TTC549 (cell line): ENCODE results near the gene HSF4.

ENCODE experiments used
- FAIRE-seq: peaks from 2 replicates; lab custom pipeline; 2012; peaks lifted over from hg19 to GRCh38; lab: Jason Lieb, UNC

Gene HSF4

GRCh38 chr16:67201411-67202345, 37.1 kb downstream of the HSF4 start:
- no peak for FAIRE-seq

GRCh38 chr16:67202426-67202825, 37.9 kb downstream of the HSF4 start:
- FAIRE-seq, result no peak

- FAIRE-seq, result no peak
These were observed 38.5 kb downstream of the HSF4 start for GRCh38 chr16:67202956-67203493.

- no peak for FAIRE-seq
These were observed 39.5 kb downstream of the HSF4 start for GRCh38 chr16:67204076-67204475.

- FAIRE-seq, result no peak
These were observed 41.7 kb downstream of the HSF4 start for GRCh38 chr16:67206129-67206837.

- no peak for FAIRE-seq
These were observed 42.3 kb downstream of the HSF4 start for GRCh38 chr16:67206838-67207248.

- FAIRE-seq, result no peak
These were observed 42.9 kb downstream of the HSF4 start for GRCh38 chr16:67207249-67208091.

- no peak for FAIRE-seq
These were observed 43.8 kb downstream of the HSF4 start for GRCh38 chr16:67208154-67208896.

GRCh38 chr16:67209565-67209964, 45.0 kb downstream of the HSF4 start:
- FAIRE-seq, result no peak

- no peak for FAIRE-seq
These were observed 45.8 kb downstream of the HSF4 start for GRCh38 chr16:67210069-67210937.

GRCh38 chr16:67211674-67212073, 47.1 kb downstream of the HSF4 start:
- no peak for FAIRE-seq

GRCh38 chr16:67212766-67213165, 48.2 kb downstream of the HSF4 start:
- FAIRE-seq, result no peak

- no peak for FAIRE-seq
These were observed 48.9 kb downstream of the HSF4 start for GRCh38 chr16:67213197-67214019.

GRCh38 chr16:67215706-67216105, 51.2 kb downstream of the HSF4 start:
- FAIRE-seq, result no peak

- no peak for FAIRE-seq
These were observed 52.3 kb downstream of the HSF4 start for GRCh38 chr16:67216612-67217490.
